HG03571 (cell line): Measurements from ENCODE around the gene IL3.

Experiments
- ATAC-seq: cut with Tn5 transposase; IDR thresholded peaks from one replicate; pipeline ENCODE4 v1.9.1; 2021; ENCODE audit not compliant: unreplicated experiment

IL3 gene

GRCh38 chr5:132025403-132025971 lies 35.0 kb upstream of the IL3 start:
- ATAC-seq = no peak

- no peak for ATAC-seq
Measured at GRCh38 chr5:132026516-132027008, 33.9 kb upstream of the IL3 start.

- ATAC-seq = no peak
Measured at GRCh38 chr5:132027027-132027426, 33.4 kb upstream of the IL3 start.

DNA sequence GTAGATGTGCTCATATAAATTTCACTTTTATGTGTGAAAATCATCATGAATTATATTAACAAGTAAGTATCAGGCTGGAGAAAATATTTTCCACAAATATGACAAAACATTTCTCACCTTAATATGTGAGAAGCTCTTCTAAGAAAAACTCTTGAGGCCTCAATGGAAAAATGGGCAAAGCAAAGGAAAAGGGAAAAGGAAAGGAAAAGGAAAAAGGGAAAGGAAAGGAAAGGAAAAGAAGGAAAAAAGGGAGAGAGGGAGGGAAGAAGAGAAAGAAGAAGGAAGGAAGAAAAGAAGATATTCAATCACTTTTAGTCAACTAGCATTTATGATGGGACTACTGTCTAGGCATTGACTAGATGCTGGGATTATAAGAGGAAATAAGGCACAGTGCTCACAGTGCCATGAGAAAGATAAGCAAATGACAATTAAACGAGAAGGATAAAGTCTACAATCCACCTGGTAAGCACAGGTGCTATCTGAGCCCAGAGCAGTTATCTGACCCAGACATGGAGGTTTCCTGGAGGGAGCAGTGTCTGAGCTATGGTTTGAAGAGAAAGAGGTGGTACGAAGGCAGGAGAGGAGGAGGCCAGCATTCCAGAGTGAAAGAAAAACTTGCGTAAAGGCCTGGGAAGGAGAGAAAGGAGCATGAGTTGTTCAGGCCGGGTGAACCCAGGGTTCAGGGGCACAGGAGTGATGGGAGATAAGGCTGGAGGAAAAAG lies 30.7 kb upstream of the IL3 start:
- ATAC-seq = no peak

GRCh38 chr5:132030610-132031009 lies 29.8 kb upstream of the IL3 start:
- no peak for ATAC-seq

DNA sequence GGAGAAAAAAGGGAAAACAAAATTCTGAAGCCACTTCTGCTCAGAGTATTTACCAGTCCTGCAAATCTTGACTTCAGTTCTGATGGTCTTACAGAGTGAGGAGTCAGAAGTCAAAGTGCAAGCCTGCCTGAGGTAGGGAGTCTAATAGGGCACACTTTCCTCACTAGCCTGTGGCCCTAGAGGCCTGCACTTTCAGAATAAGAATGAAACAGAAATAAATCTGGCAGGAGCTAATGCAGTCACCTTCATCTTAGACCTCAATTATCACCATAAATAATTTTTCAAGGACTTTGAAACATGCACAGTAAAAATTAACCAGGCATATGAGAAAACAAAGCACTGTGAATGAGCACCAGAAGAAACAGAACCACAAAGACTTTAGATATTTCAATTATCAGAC lies 28.3 kb upstream of the IL3 start:
- no peak for ATAC-seq

GRCh38 chr5:132033122-132033521 lies 27.3 kb upstream of the IL3 start:
- ATAC-seq = no peak

- no peak for ATAC-seq
Measured at GRCh38 chr5:132037353-132037752, 23.1 kb upstream of the IL3 start.

- ATAC-seq = no peak
Measured at GRCh38 chr5:132044207-132044606, 16.2 kb upstream of the IL3 start.

- no peak for ATAC-seq
Measured at GRCh38 chr5:132046880-132047299, 13.6 kb upstream of the IL3 start.

- no peak for ATAC-seq
Measured at GRCh38 chr5:132049093-132049492, 11.4 kb upstream of the IL3 start.

DNA sequence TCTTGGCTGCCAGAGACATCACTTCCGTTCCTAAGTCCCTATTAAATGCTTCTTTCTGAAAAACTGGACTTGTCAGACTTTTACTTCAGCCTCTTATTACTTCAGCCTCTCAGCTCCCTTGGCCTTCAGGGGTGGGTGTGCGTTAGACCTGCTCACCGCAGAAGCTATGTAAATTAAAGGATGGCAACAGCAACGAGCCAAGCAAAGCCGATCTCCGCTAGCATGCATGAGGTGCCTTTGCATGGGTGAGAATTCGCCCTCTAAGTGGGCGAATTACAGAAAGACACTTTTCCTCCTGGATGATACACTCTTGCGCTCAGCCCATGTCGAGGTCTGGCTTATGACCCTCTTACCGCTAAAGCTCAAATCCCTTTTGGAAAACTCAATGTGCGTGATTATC lies 10.9 kb upstream of the IL3 start:
- ATAC-seq = no peak

DNA sequence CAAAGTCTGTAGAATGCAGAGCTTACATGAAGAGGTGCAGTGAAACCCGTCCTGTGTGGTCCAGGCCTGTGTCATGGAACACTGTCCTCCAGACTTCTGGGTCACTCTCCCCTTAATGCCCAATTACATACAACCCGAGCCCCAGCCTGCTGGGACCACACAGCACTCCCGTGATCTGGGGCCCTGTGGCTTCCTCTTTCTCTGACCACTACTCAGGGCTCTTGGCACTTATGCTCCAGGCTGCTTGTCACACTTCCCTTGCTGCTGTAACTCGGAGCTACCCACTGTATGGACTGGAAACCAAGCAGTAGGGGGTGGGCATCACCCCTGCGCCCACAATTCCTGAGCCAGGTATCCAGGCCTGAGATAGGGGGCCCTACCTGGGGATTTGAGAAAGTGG lies 10.3 kb upstream of the IL3 start:
- ATAC-seq = no peak

DNA sequence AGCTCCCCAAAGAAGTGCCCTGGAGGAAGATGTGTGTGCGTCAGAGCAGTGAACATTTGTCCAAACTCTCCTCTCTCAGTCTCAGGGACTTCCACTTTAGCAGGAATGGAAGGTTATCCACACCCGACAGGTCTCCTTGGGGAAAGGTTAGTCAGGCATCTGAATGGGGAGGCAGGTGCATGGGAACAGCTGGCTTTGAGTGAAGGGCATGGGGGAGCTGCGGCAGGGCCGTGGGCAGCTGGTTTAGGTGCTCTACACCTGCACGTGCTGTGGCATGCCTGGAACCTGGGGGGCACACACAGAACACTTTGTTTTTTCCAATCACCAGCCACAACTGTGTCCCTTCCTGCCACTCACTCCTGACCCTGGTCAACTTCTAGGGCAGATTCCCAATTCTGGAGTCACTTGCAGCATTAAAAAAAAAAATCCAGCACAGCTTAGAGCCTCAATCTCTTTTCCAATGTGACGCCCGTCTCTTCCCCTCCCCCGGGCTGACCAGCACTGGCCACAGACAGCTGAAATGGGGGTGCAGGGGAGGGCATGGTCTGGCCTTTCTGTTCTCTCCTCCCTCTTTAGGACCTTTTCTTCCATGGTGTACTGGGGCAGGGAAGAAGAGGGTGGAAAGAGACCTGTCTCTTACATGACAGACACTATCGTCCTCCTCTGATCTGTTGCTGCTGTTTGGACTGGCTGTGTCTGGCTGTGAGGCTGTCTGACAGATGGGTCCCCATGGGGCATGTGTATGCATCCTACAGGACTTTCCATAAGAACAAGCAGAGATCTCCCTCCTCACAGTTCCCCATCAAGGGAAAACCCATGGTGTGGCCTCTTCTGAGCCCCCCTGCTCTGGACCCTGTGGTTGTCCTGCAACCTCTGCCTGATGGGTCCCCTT lies 9.5 kb upstream of the IL3 start:
- no peak for ATAC-seq

GRCh38 chr5:132052520-132052919 lies 7.9 kb upstream of the IL3 start:
- ATAC-seq = no peak

GRCh38 chr5:132053483-132053882 lies 7.0 kb upstream of the IL3 start:
- no peak for ATAC-seq

- ATAC-seq = no peak
Measured at GRCh38 chr5:132054031-132054696, 6.3 kb upstream of the IL3 start.

GRCh38 chr5:132054697-132055440 lies 5.6 kb upstream of the IL3 start:
- ATAC-seq = no peak

DNA sequence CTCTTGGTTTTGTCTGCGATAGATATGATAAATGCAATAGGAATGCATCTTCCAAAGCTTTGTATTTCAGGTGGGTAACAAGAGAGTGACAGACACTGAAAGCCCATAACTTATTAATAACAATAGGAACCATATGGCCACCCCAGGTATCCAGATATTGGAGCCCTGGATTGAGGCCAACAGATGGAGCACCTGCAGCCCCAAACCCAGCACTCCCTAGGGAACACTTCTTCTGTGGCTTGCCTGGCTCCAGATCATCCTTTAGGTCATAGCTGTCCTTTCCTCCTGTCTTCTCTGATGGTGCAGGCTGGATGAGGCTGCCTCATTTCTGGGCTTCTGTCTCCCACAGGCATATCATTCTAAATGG lies 5.0 kb upstream of the IL3 start:
- no peak for ATAC-seq

DNA sequence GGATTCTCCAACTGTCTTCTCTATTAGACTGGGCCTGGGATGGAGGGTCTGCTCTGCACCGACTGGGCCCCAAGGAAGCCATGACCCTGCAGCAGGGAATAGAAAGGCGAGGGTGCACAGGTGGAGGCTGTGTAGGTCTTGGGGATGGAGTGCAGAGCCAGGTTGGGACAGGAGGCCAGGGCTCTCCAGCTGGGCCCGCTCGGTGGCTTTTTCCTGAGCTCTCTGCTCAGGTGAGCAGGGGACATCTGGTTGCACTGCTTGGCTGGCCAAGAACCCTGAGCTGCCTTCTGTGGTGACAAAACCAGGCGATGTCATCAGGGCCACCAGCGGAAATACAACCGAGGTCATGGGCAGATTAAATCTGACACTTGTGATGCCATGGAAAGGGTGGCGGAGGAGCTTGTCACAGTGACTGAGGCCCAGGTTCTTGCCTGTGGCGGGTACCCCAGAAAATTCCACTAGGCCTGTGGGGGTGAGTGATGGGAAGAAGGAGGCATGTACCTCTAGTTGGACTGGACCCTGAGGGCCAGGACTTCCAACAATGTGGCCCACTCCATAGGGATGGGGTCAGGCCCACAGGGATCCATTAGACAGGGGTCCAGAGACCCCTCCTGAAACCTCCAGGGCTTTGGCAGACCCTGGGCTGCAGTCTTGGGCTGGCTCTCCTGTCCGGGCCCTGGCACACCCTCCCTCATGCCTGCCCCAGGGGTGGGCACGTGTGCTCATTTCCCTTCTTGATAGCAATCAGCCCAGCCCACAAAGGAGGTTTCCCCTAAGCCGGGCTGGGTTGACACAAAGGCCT lies 4.4 kb upstream of the IL3 start:
- ATAC-seq = no peak
